Mesenchymal stem cell (in vitro differentiated cells and primary cell): ENCODE data around the gene NMRAL1.
A peak's percentile ranks its signal among the peaks of the same experiment; 100 is the strongest.

Experiments used
- DNase-seq: peaks from one replicate; pipeline ENCODE4 v3.0.0-alpha.2; 2013
- H2AFZ ChIP-seq: one replicate; pipeline ENCODE4 v1.6.1; 2013; ENCODE audit warnings: low read depth, mild to moderate bottlenecking, control low read depth, inconsistent platforms, low read length, moderate library complexity
- H2AK5ac ChIP-seq: 2 replicates; pipeline ENCODE4 v1.6.1; 2013; ENCODE audit warnings: low read length, moderate library complexity, mild to moderate bottlenecking, inconsistent platforms; ENCODE audit not compliant: severe bottlenecking
- H2BK120ac ChIP-seq: one replicate; pipeline ENCODE4 v1.6.1; 2013; ENCODE audit warnings: low read depth, mild to moderate bottlenecking, inconsistent platforms, low read length, moderate library complexity
- H2BK12ac ChIP-seq, 2 experiments: one replicate each; pipeline ENCODE4 v1.6.1; 2013; ENCODE audit warnings: inconsistent platforms in 2 of 2, low read length in 2 of 2, mild to moderate bottlenecking in 2 of 2, moderate library complexity in 2 of 2, control low read depth in 1 of 2
- H2BK15ac ChIP-seq: one replicate; pipeline ENCODE4 v1.6.1; 2013; ENCODE audit warnings: mild to moderate bottlenecking, low read depth, inconsistent platforms; ENCODE audit not compliant: poor library complexity, severe bottlenecking
- H2BK5ac ChIP-seq: 2 replicates; pipeline ENCODE4 v1.6.1; 2013; ENCODE audit warnings: low read depth, mild to moderate bottlenecking, low read length, control low read depth, inconsistent platforms; ENCODE audit not compliant: poor library complexity, severe bottlenecking
- H3K14ac ChIP-seq, 2 experiments: one replicate each; pipeline ENCODE4 v1.6.1; 2013; ENCODE audit warnings: inconsistent platforms in 2 of 2, low read length in 2 of 2, control low read depth in 1 of 2, mild to moderate bottlenecking in 1 of 2, moderate library complexity in 1 of 2
- H3K18ac ChIP-seq, 2 experiments: one replicate each; pipeline ENCODE4 v1.6.1; 2013; ENCODE audit warnings: inconsistent platforms in 2 of 2, low read length in 2 of 2, control low read depth in 1 of 2, low read depth in 1 of 2, mild to moderate bottlenecking in 1 of 2
- H3K23ac ChIP-seq, 2 experiments: one replicate each; pipeline ENCODE4 v1.6.1; 2013; ENCODE audit warnings: inconsistent platforms in 2 of 2, low read length in 2 of 2, mild to moderate bottlenecking in 2 of 2, moderate library complexity in 2 of 2, control low read depth in 1 of 2
- H3K27ac ChIP-seq: 2 replicates; pipeline ENCODE4 v1.5.1; 2013; ENCODE audit warnings: mild to moderate bottlenecking, moderate library complexity, low read length, control low read depth, inconsistent platforms; ENCODE audit not compliant: poor library complexity, severe bottlenecking
- H3K27me3 ChIP-seq, 2 experiments: 2 replicates each; pipeline versions ENCODE4 v1.6.1 to v1.7.0; 2013; ENCODE audit warnings: low read length in 2 of 2, mild to moderate bottlenecking in 2 of 2, moderate library complexity in 2 of 2, control low read depth in 1 of 2, inconsistent platforms in 1 of 2; ENCODE audit not compliant: control insufficient read depth in 1 of 2, insufficient read depth in 1 of 2
- H3K36me3 ChIP-seq, 2 experiments: 2 replicates each; pipeline versions ENCODE4 v1.6.1 to v1.7.0; 2013; ENCODE audit warnings: low read length in 2 of 2, control low read depth in 1 of 2, inconsistent platforms in 1 of 2, low read depth in 1 of 2, mild to moderate bottlenecking in 1 of 2; ENCODE audit not compliant: insufficient read depth in 2 of 2, control insufficient read depth in 1 of 2
- H3K4ac ChIP-seq, 2 experiments: one replicate each; pipeline ENCODE4 v1.6.1; 2013; ENCODE audit warnings: inconsistent platforms in 2 of 2, low read length in 2 of 2, mild to moderate bottlenecking in 2 of 2, moderate library complexity in 2 of 2, control low read depth in 1 of 2, low read depth in 1 of 2
- H3K4me1 ChIP-seq: 2 replicates; pipeline ENCODE4 v1.6.1; 2013; ENCODE audit warnings: low read depth, low read length, control low read depth; ENCODE audit not compliant: control insufficient read depth, insufficient read depth
- H3K4me2 ChIP-seq: 2 replicates; pipeline ENCODE4 v1.6.1; 2013; ENCODE audit warnings: low read length, mild to moderate bottlenecking, inconsistent platforms; ENCODE audit not compliant: poor library complexity, severe bottlenecking
- H3K4me3 ChIP-seq, 2 experiments: 2 replicates each; pipeline versions ENCODE4 v1.5.1 to v1.7.0; 2013; ENCODE audit warnings: low read length in 2 of 2, mild to moderate bottlenecking in 2 of 2, control low read depth in 1 of 2, low read depth in 1 of 2; ENCODE audit not compliant: insufficient read depth in 1 of 2
- H3K79me1 ChIP-seq: replicated peaks from 2 replicates; pipeline ENCODE4 v1.6.1; 2013; ENCODE audit warnings: mild to moderate bottlenecking, control low read depth, low read length, inconsistent platforms; ENCODE audit not compliant: poor library complexity, severe bottlenecking
- H3K9ac ChIP-seq: 2 replicates; pipeline ENCODE4 v1.7.0; 2013; ENCODE audit warnings: mild to moderate bottlenecking, low read length, moderate library complexity
- H3K9me3 ChIP-seq: 2 replicates; pipeline ENCODE4 v1.7.0; 2013; ENCODE audit warnings: mild to moderate bottlenecking, low read length; ENCODE audit not compliant: control insufficient read depth
- H4K8ac ChIP-seq: one replicate; pipeline ENCODE4 v1.6.1; 2013; ENCODE audit warnings: inconsistent platforms, mild to moderate bottlenecking, low read length, moderate library complexity
- H4K91ac ChIP-seq: one replicate; pipeline ENCODE4 v1.6.1; 2013; ENCODE audit warnings: mild to moderate bottlenecking, low read length, inconsistent platforms
- WGBS: methylation state at CpG from one replicate; pipeline ENCODE4 v1.1.7; 2013; ENCODE audit warnings: mixed read lengths; 5-methylcytosine and 5-hydroxymethylcytosine counted together

The NMRAL1 gene

GRCh38 chr16:4455081-4455480 lies 19.3 kb downstream of the NMRAL1 start:
- no peak overlapping the region for H2BK12ac ChIP-seq
- peaks cover 72 to 77% of the 10 kb centered on the region in 2 experiments for H3K36me3 ChIP-seq
- peak overlapping the region in 1 of 2 experiments; percentile 28 for H3K4ac ChIP-seq
- no peak overlapping the region for H3K4me2 ChIP-seq
- no peak overlapping the region for H3K14ac ChIP-seq
- WGBS: 91% methylated on average over 14 of the region's 14 CpGs
- H2AFZ ChIP-seq: no peak overlapping the region
- no peak overlapping the region for H4K8ac ChIP-seq
- H3K79me1 ChIP-seq: peaks cover 39% of the 10 kb centered on the region
- no peak for DNase-seq
- H3K4me3 ChIP-seq: no peak overlapping the region
- no peak overlapping the region for H3K18ac ChIP-seq
- no peaks in the 10 kb centered on the region for H3K9me3 ChIP-seq
- no peak overlapping the region for H3K9ac ChIP-seq
- H3K4me1 ChIP-seq: peaks cover 4% of the 10 kb centered on the region
- no peak overlapping the region for H3K27ac ChIP-seq
- H2BK15ac ChIP-seq: no peak overlapping the region
- no peak overlapping the region for H2BK5ac ChIP-seq
- H2AK5ac ChIP-seq: no peak overlapping the region
- no peak overlapping the region for H3K23ac ChIP-seq
- no peaks in the 10 kb centered on the region for H3K27me3 ChIP-seq
- no peak overlapping the region for H4K91ac ChIP-seq
- H2BK120ac ChIP-seq: no peak overlapping the region

- no peak overlapping the region for H4K8ac ChIP-seq
- no peak overlapping the region for H3K14ac ChIP-seq
- no peak overlapping the region for H2AK5ac ChIP-seq
- no peak overlapping the region for H3K18ac ChIP-seq
- no peak overlapping the region for H3K4me3 ChIP-seq
- H3K23ac ChIP-seq: no peak overlapping the region
- H4K91ac ChIP-seq: no peak overlapping the region
- no peaks in the 10 kb centered on the region for H3K9me3 ChIP-seq
- 92% methylated on average over 9 of the region's 9 CpGs for WGBS
- peaks cover 75 to 81% of the 10 kb centered on the region in 2 experiments for H3K36me3 ChIP-seq
- H3K4me2 ChIP-seq: no peak overlapping the region
- no peak overlapping the region for H2BK120ac ChIP-seq
- DNase-seq: no peak
- H2BK15ac ChIP-seq: no peak overlapping the region
- no peak overlapping the region for H2BK5ac ChIP-seq
- no peak overlapping the region for H3K9ac ChIP-seq
- peaks cover 39% of the 10 kb centered on the region for H3K79me1 ChIP-seq
- no peak overlapping the region for H3K27ac ChIP-seq
- no peak overlapping the region for H3K4ac ChIP-seq
- H3K27me3 ChIP-seq: no peaks in the 10 kb centered on the region
- H2AFZ ChIP-seq: no peak overlapping the region
- H3K4me1 ChIP-seq: peaks cover 4% of the 10 kb centered on the region
- H2BK12ac ChIP-seq: no peak overlapping the region
These were observed 19.8 kb downstream of the NMRAL1 start for GRCh38 chr16:4454623-4455022.

- Histone ChIP-seq H2AFZ (no peak overlapping the region), H2AK5ac (no peak overlapping the region), H3K27ac (no peak overlapping the region), H3K27me3 (no peaks in the 10 kb centered on the region), H2BK5ac (no peak overlapping the region), H4K91ac (no peak overlapping the region), H3K18ac (no peak overlapping the region), H3K23ac (no peak overlapping the region), H2BK15ac (no peak overlapping the region), H2BK120ac (no peak overlapping the region), H3K4me3 (no peak overlapping the region), H3K79me1 (peaks cover 39% of the 10 kb centered on the region), H3K9ac (no peak overlapping the region), H3K4ac (no peak overlapping the region), H3K9me3 (no peaks in the 10 kb centered on the region), H3K4me2 (no peak overlapping the region), H2BK12ac (no peak overlapping the region), H3K4me1 (no peaks in the 10 kb centered on the region), H3K14ac (no peak overlapping the region), H4K8ac (no peak overlapping the region), H3K36me3 (peaks cover 83 to 87% of the 10 kb centered on the region in 2 experiments)
- DNase-seq: no peak
- WGBS: 97% methylated on average over 4 of the region's 5 CpGs
These were observed 21.8 kb downstream of the NMRAL1 start for GRCh38 chr16:4452674-4453073.

GRCh38 chr16:4450931-4451519 lies 23.4 kb downstream of the NMRAL1 start:
- Histone ChIP-seq H2AK5ac (no peak overlapping the region), H3K18ac (no peak overlapping the region), H3K9me3 (no peaks in the 10 kb centered on the region), H3K27me3 (no peaks in the 10 kb centered on the region), H3K14ac (no peak overlapping the region), H3K23ac (no peak overlapping the region), H3K27ac (no peak overlapping the region), H3K9ac (no peak overlapping the region), H3K36me3 (peaks cover 84 to 86% of the 10 kb centered on the region in 2 experiments), H4K91ac (no peak overlapping the region), H3K4me3 (no peak overlapping the region), H3K4me1 (no peaks in the 10 kb centered on the region), H3K4me2 (no peak overlapping the region), H2BK15ac (no peak overlapping the region), H2AFZ (no peak overlapping the region), H3K79me1 (peaks cover 35% of the 10 kb centered on the region), H2BK120ac (no peak overlapping the region), H2BK5ac (no peak overlapping the region), H2BK12ac (no peak overlapping the region), H3K4ac (no peak overlapping the region), H4K8ac (no peak overlapping the region)
- 90% methylated on average over 14 of the region's 14 CpGs for WGBS
- no peak for DNase-seq
